Stimulated activated CD8-positive, alpha-beta memory T cell treated with anti-CD3 and anti-CD28 coated beads, Interleukin-7, amount 100 ng/mL, for 4 hours (primary cell): ENCODE measurements around the gene RRP9.
"Not testable (repeated sequence)": the region's sequence is repeated elsewhere in the genome, so short reads cannot be mapped to it uniquely, and the experiment has no call there.

Experiments
- DNase-seq, 2 donors: peaks; one replicate each; pipeline ENCODE4 v3.0.0-alpha.2; 2020; ENCODE audit warnings: low read depth in 2 of 2

Gene RRP9

GRCh38 chr3:51941798-51942602, at the start of gene RRP9, which contains the start of gene PARP3:
RRP9 (minus strand) TSS chr3:51941904; CDS start chr3:51941867, 37 bp downstream.
PARP3 (plus strand) TSS chr3:51942363; CDS start chr3:51943356, 993 bp downstream.
- DNase-seq: peak; percentile 99 to 100

- DNase-seq: not testable (repeated sequence)
Measured at GRCh38 chr3:51990501-51990971, 48.8 kb upstream of the RRP9 start.

GRCh38 chr3:51988286-51989146, 46.8 kb upstream of the RRP9 start:
- DNase-seq: no peak

GRCh38 chr3:51987568-51987967, 45.9 kb upstream of the RRP9 start:
- DNase-seq: no peak

GRCh38 chr3:51986010-51986947, 44.6 kb upstream of the RRP9 start:
- DNase-seq: no peak

- no peak for DNase-seq
Measured at GRCh38 chr3:51985063-51985462, 43.4 kb upstream of the RRP9 start.

- no peak for DNase-seq
Measured at GRCh38 chr3:51984269-51984647, 42.6 kb upstream of the RRP9 start.

- no peak for DNase-seq
Measured at GRCh38 chr3:51983578-51984268, 42.0 kb upstream of the RRP9 start.

GRCh38 chr3:51982838-51983577, 41.3 kb upstream of the RRP9 start, which contains the start of gene ACY1:
ACY1 (plus strand) TSS chr3:51983535; CDS start chr3:51984065, 530 bp downstream.
- DNase-seq: peak; percentile 54 to 71

- no peak for DNase-seq
Measured at GRCh38 chr3:51982352-51982837, 40.7 kb upstream of the RRP9 start.

GRCh38 chr3:51980253-51980652, 38.5 kb upstream of the RRP9 start:
- DNase-seq: no peak

GRCh38 chr3:51978143-51978502, 36.4 kb upstream of the RRP9 start:
- no peak for DNase-seq

- DNase-seq: no peak
Measured at GRCh38 chr3:51977446-51978142, 35.9 kb upstream of the RRP9 start.

GRCh38 chr3:51975852-51976549, 34.3 kb upstream of the RRP9 start:
- no peak for DNase-seq

- peak; percentile 28 to 67 for DNase-seq
Measured at GRCh38 chr3:51974963-51975851, 33.5 kb upstream of the RRP9 start, which contains the start of gene ABHD14A. ABHD14A (plus strand) TSS chr3:51975064; CDS start chr3:51975136, 72 bp downstream.

GRCh38 chr3:51974277-51974962, 32.7 kb upstream of the RRP9 start:
- no peak for DNase-seq

- DNase-seq: no peak
Measured at GRCh38 chr3:51971350-51971749, 29.6 kb upstream of the RRP9 start.
